K562 (cell line): Measurements from ENCODE around the gene SEC24C. TPM values are rescaled to one million over a fixed set of nuclear protein-coding genes. Genes with fewer than 3 reads are reported as not detected.
A peak's percentile ranks its signal among the peaks of the same experiment; 100 is the strongest.

Experiments
- ATAC-seq: fragments of 200-7000 bp; cut with Tn5 transposase; 3 replicates; pipeline ENCODE4 v1.9.1; 2020; ENCODE audit warnings: moderate library complexity
- BruUV-seq: library from RNA; stranded (reverse); fragments of 400-500 nt; replicated peaks from 2 replicates; lab custom pipeline; 2021; lab: Mats Ljungman, UMichigan
- CTCF ChIA-PET: fragments of 300-600 bp; formaldehyde crosslinking; extraction: SDS; loops from one replicate; lab custom pipeline; 2021; ENCODE audit warnings: low intra/inter-chr PET ratio; lab: Yijun Ruan, JAX
- POLR2A ChIA-PET: fragments of 300-600, 350-650 bp; sonication (Branson Sonifier 250); formaldehyde crosslinking; extraction: SDS; loops from one replicate; lab custom pipeline; 2021; ENCODE audit warnings: antibody characterized with exemption, inconsistent platforms; lab: Yijun Ruan, JAX
- DNase-seq, 4 experiments: peaks; one replicate each; pipeline versions ENCODE4 v3.0.0 to v3.0.0-alpha.2; 2011 to 2018; ENCODE audit warnings: low spot score in 3 of 4, mixed read lengths in 3 of 4; ENCODE audit errors: extremely low read depth in 1 of 4
- FAIRE-seq: peaks from 2 replicates; lab custom pipeline; 2011; peaks lifted over from hg19 to GRCh38; lab: Jason Lieb, UNC
- H2AFZ ChIP-seq: 2 replicates; pipeline ENCODE4 v1.6.0; 2011; ENCODE audit warnings: low read depth, low read length, control low read depth, inconsistent platforms
- H3K27ac ChIP-seq: fragments of 200-600 bp; 3 replicates; pipeline ENCODE4 v1.8.0; 2011; ENCODE audit warnings: low read depth, mild to moderate bottlenecking, control low read depth, inconsistent platforms, low read length, moderate library complexity, mixed read lengths; ENCODE audit errors: extremely low read depth
- H3K27me3 ChIP-seq, 2 experiments: fragments of 300-600 bp in 1 of 2; 2 replicates in 1 of 2; 3 replicates in 1 of 2; pipeline versions ENCODE4 v1.6.0 to v1.8.0; 2011; ENCODE audit warnings: inconsistent platforms in 2 of 2, low read length in 2 of 2, mild to moderate bottlenecking in 1 of 2, mixed read lengths in 1 of 2, moderate library complexity in 1 of 2; ENCODE audit not compliant: control insufficient read depth in 2 of 2, insufficient read depth in 2 of 2
- H3K36me3 ChIP-seq: fragments of 300-600 bp; 3 replicates; pipeline ENCODE4 v1.8.0; 2011; ENCODE audit warnings: mild to moderate bottlenecking, low read length, inconsistent platforms; ENCODE audit not compliant: control insufficient read depth, insufficient read depth
- H3K4me1 ChIP-seq, 2 experiments: fragments of 200-600 bp in 1 of 2; replicated peaks in 1 of 2; 2 replicates in 1 of 2; 3 replicates in 1 of 2; pipeline versions ENCODE4 v1.5.1 to v1.8.0; 2011; ENCODE audit warnings: inconsistent platforms in 2 of 2, low read length in 2 of 2, mild to moderate bottlenecking in 1 of 2, mixed read lengths in 1 of 2, moderate library complexity in 1 of 2; ENCODE audit not compliant: control insufficient read depth in 2 of 2, insufficient read depth in 2 of 2
- H3K4me2 ChIP-seq: 2 replicates; pipeline ENCODE4 v1.6.1; 2011; ENCODE audit warnings: low read length, control low read depth, inconsistent platforms, mixed read lengths; ENCODE audit not compliant: insufficient read depth
- H3K4me3 ChIP-seq: fragments of 200-600 bp; sonication (generic), shearing (Covaris generic); 2 replicates; pipeline ENCODE4 v1.5.1; 2016; ENCODE audit warnings: control low read depth, inconsistent platforms
- H3K79me2 ChIP-seq: fragments of 200-600 bp; 3 replicates; pipeline ENCODE4 v1.8.0; 2011; ENCODE audit warnings: low read length, inconsistent platforms; ENCODE audit not compliant: control insufficient read depth, insufficient read depth
- H3K9ac ChIP-seq, 2 experiments: 2 replicates each; pipeline versions ENCODE4 v1.6.0 to v1.6.1; 2011; ENCODE audit warnings: low read depth in 2 of 2, low read length in 2 of 2, control low read depth in 1 of 2, inconsistent platforms in 1 of 2, mild to moderate bottlenecking in 1 of 2, mixed read lengths in 1 of 2; ENCODE audit not compliant: insufficient read depth in 1 of 2
- H3K9me1 ChIP-seq: one replicate; pipeline ENCODE4 v1.6.0; 2011; ENCODE audit warnings: inconsistent platforms, mild to moderate bottlenecking, low read length, moderate library complexity; ENCODE audit not compliant: control insufficient read depth, insufficient read depth
- H3K9me3 ChIP-seq: replicated peaks from 2 replicates; pipeline ENCODE4 v1.5.1; 2011; ENCODE audit warnings: low read depth, low read length, inconsistent platforms; ENCODE audit not compliant: control insufficient read depth, insufficient read depth
- H4K20me1 ChIP-seq: replicated peaks from 2 replicates; pipeline ENCODE4 v1.6.1; 2011; ENCODE audit warnings: low read length, inconsistent platforms, mixed read lengths; ENCODE audit not compliant: control insufficient read depth, insufficient read depth
- CCNT2 ChIP-seq: IDR thresholded peaks from 2 replicates; pipeline ENCODE4 v1.6.1; 2011; ENCODE audit warnings: borderline replicate concordance, low read depth, mild to moderate bottlenecking, moderate library complexity, mixed read lengths, low read length; ENCODE audit not compliant: insufficient read length; ENCODE audit errors: extremely low read depth
- CSDE1 ChIP-seq, 2 experiments: fragments of 450-650 bp; IDR thresholded peaks; 2 replicates each; pipeline ENCODE4 v1.6.1; 2016; ENCODE audit warnings: mild to moderate bottlenecking in 1 of 2
- EP300 ChIP-seq: IDR thresholded peaks from 2 replicates; pipeline ENCODE4 v1.6.1; 2012; ENCODE audit warnings: low read length, improper control_type of control experiment
- EP400 ChIP-seq: fragments of 450-650 bp; IDR thresholded peaks from 2 replicates; pipeline ENCODE4 v1.6.1; 2017; ENCODE audit warnings: antibody characterized with exemption, mild to moderate bottlenecking, moderate library complexity
- GTF2A2 ChIP-seq: IDR thresholded peaks from 2 replicates; pipeline ENCODE4 v1.6.1; 2016; ENCODE audit warnings: mild to moderate bottlenecking, missing genetic modification characterization, missing compliant biosample characterization
- KLF16 ChIP-seq: IDR thresholded peaks from 2 replicates; pipeline ENCODE4 v1.6.1; 2016; ENCODE audit warnings: antibody characterized with exemption
- LARP7 ChIP-seq: fragments of 450-650 bp; IDR thresholded peaks from 2 replicates; pipeline ENCODE4 v1.6.1; 2016
- NBN ChIP-seq: fragments of 450-650 bp; IDR thresholded peaks from 2 replicates; pipeline ENCODE4 v1.6.1; 2016; ENCODE audit warnings: low read depth, mild to moderate bottlenecking
- RBM22 ChIP-seq: fragments of 200-400 bp; formaldehyde crosslinking; IDR thresholded peaks from 2 replicates; pipeline ENCODE4 v1.6.1; 2018; ENCODE audit warnings: low read length, low read depth; ENCODE audit not compliant: poor library complexity, severe bottlenecking
- SRSF1 ChIP-seq: fragments of 200-400 bp; formaldehyde crosslinking; IDR thresholded peaks from 2 replicates; pipeline ENCODE4 v1.6.1; 2017; ENCODE audit warnings: mild to moderate bottlenecking, low read depth, low read length, moderate library complexity
- TOE1 ChIP-seq, 2 experiments: fragments of 450-650 bp in 1 of 2; sonication (generic) in 1 of 2; formaldehyde crosslinking in 1 of 2; IDR thresholded peaks; 2 replicates each; pipeline versions ENCODE4 v1.7.1 to v1.8.0; 2016 to 2022; ENCODE audit warnings: borderline replicate concordance in 2 of 2, mild to moderate bottlenecking in 2 of 2, antibody characterized with exemption in 1 of 2, inconsistent platforms in 1 of 2, low read depth in 1 of 2, missing genetic modification reagents in 1 of 2, moderate library complexity in 1 of 2
- ZBTB7A ChIP-seq: IDR thresholded peaks from 2 replicates; pipeline ENCODE4 v1.6.1; 2011; ENCODE audit warnings: low read depth, mild to moderate bottlenecking, low read length, moderate library complexity, borderline replicate concordance; ENCODE audit not compliant: control insufficient read depth
- ZNF224 ChIP-seq: sonication (generic); formaldehyde crosslinking; IDR thresholded peaks from 2 replicates; pipeline ENCODE4 v1.8.0; 2022; ENCODE audit warnings: mild to moderate bottlenecking, missing genetic modification reagents
- WGBS: fragments of 100-300 bp; shearing (Covaris generic); methylation state at CpG from one replicate; pipeline ENCODE4 v1.1.6; 2016; ENCODE audit warnings: low coverage, mixed read lengths; ENCODE audit not compliant: insufficient coverage; ENCODE audit errors: missing lambda C conversion rate; 5-methylcytosine and 5-hydroxymethylcytosine counted together
- in situ Hi-C: fragments of 300-500 bp; cut with MboI; formaldehyde crosslinking; loops from 4 replicates; pipeline ENCODE4 v1.15.0; 2018; ENCODE audit warnings: inconsistent platforms, mixed read lengths
- intact Hi-C: fragments of 100-400 bp; cut with micrococcal nuclease; formaldehyde crosslinking; loops from 2 replicates; pipeline ENCODE4 v1.14.2; 2022
- polyA plus RNA-seq, 8 experiments: library from polyadenylated mRNA; depleted of rRNA in 4 of 8; stranded (reverse) in 5 of 8; unstranded in 3 of 8; fragments of >200 nt; fragmentation: Nextera tagmentation in 2 of 8; fragmentation: Illumina TruSeq in 1 of 8; extraction: Ambion mirVana in 2 of 8; extraction: Trizol in 1 of 8; gene quantifications; 2 replicates each; pipeline versions ENCODE4 v1.2.1 to v1.2.3, GENCODE V29; 2011 to 2014; ENCODE audit warnings: inconsistent platforms in 1 of 8, missing spikeins in 1 of 8
- total RNA-seq, 7 experiments: library from RNA; depleted of rRNA in 6 of 7; stranded (reverse); fragments of >200 nt in 6 of 7; fragmentation: Illumina TruSeq in 2 of 7; extraction: Trizol in 2 of 7; gene quantifications; 2 replicates each; pipeline versions ENCODE4 v1.2.1 to v1.2.3, GENCODE V29; 2011 to 2021; ENCODE audit warnings: low replicate concordance in 1 of 7
- TF ChIP-seq, protein P1 (sequence below): fragments of 250-450 bp; sonication (Bioruptor Pico); IDR thresholded peaks from 2 replicates; pipeline ENCODE4 v1.8.0; 2021; ENCODE audit warnings: moderate library complexity, mild to moderate bottlenecking, inconsistent platforms
- TF ChIP-seq, protein P2 (sequence below): fragments of 250-450 bp; sonication (Bioruptor Pico); IDR thresholded peaks from 2 replicates; pipeline ENCODE4 v1.8.0; 2021; ENCODE audit warnings: moderate library complexity, mild to moderate bottlenecking, inconsistent platforms

The SEC24C gene
- total and polyA plus RNA-seq, 9 of the 15 experiments (the other 6 are each of a cell fraction or from before 2014, with no cell fraction given): 19.0 to 115 (median 70.5) TPM

DNA sequence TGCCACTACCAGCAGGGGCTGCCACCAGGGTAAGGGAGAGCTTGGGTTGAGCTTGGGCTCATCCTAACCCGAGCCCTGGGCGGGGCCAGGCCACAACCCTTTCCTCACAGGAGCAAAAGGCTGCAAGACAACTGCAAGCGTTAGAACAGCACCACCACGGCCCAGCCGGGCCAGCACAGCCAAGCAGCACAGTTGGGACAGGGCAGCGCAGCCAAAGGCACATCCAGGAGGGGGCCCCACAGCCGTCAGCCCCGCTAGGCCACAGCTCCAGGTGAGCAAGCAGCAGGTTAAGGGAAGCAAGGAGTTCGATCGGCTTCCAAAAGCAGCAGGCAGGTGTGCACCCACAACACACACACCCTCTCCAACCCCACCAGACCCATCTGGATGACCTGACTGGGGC lies 74.2 kb downstream of the SEC24C start:
- ATAC-seq: peak; percentile 75
- TF ChIP-seq, protein P1, sequence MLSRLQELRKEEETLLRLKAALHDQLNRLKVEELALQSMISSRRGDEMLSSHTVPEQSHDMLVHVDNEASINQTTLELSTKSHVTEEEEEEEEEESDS (CRISPR knock-in tag): no peak
- TF ChIP-seq CCNT2 (no peak), LARP7 (no peak), EP400 (no peak), TOE1 (IDR thresholded peaks at IDR 0.05; ENCODE audit: borderline replicate concordance) (no peak), TOE1 (CRISPR knock-in tag; IDR thresholded peaks at IDR 0.05; ENCODE audit: borderline replicate concordance, low read depth) (no peak), KLF16 (no peak), ZBTB7A (no peak), NBN (no peak), GTF2A2 (no peak), EP300 (no peak), CSDE1 (IDR thresholded peaks at IDR 0.05) (no peak), SRSF1 (no peak), ZNF224 (CRISPR knock-in tag) (no peak), RBM22 (peak; percentile 46)
- TF ChIP-seq, protein P2, sequence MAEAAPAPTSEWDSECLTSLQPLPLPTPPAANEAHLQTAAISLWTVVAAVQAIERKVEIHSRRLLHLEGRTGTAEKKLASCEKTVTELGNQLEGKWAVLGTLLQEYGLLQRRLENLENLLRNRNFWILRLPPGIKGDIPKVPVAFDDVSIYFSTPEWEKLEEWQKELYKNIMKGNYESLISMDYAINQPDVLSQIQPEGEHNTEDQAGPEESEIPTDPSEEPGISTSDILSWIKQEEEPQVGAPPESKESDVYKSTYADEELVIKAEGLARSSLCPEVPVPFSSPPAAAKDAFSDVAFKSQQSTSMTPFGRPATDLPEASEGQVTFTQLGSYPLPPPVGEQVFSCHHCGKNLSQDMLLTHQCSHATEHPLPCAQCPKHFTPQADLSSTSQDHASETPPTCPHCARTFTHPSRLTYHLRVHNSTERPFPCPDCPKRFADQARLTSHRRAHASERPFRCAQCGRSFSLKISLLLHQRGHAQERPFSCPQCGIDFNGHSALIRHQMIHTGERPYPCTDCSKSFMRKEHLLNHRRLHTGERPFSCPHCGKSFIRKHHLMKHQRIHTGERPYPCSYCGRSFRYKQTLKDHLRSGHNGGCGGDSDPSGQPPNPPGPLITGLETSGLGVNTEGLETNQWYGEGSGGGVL: no peak

More for the DNA sequence above, 74.2 kb downstream of the SEC24C start:
- H3K36me3 ChIP-seq: peaks cover 43% of the 10 kb centered on the region; the same call in 2 of the 3 replicates
- FAIRE-seq (no peak), DNase-seq (peak in 3 of 4 experiments; percentile 31 to 43 (median 41))
- H4K20me1 ChIP-seq: no peaks in the 10 kb centered on the region
- POLR2A ChIA-PET: interaction anchor here (0.5 to 1.5 kb wide), 8 partner anchors 8 to 417 kb away, joined by 3 to 7 read pairs (median 3); no protein-coding TSS in a partner anchor
- CTCF ChIA-PET: no interaction called here
- no peaks in the 10 kb centered on the region; the same call in 2 of the 3 replicates for H3K79me2 ChIP-seq
- in situ Hi-C loops (no loop called here), intact Hi-C loops (no loop called here)
- peak overlapping the region; percentile 0; the same call in 1 of the 2 replicates for H3K4me2 ChIP-seq
- 76% methylated on average over 10 of the region's 10 CpGs for whole genome bisulfite sequencing
- H3K27me3 ChIP-seq: no peaks in the 10 kb centered on the region
- H3K4me3 ChIP-seq: no peak overlapping the region
- BruUV-seq: no TSS peak
- H3K9me1 ChIP-seq: no peaks in the 10 kb centered on the region
- no peak overlapping the region for H2AFZ ChIP-seq
- peaks cover 39 to 42% of the 10 kb centered on the region in 2 experiments for H3K4me1 ChIP-seq
- no peaks in the 10 kb centered on the region for H3K9me3 ChIP-seq
- peak overlapping the region in 1 of 2 experiments; percentile 79; a peak in 2 of 4 replicates for H3K9ac ChIP-seq
- no peak overlapping the region for H3K27ac ChIP-seq
